Gastroesophageal sphincter (tissue), 4 donors: ENCODE measurements around the gene ARHGAP24. TPM values are rescaled to one million over a fixed set of nuclear protein-coding genes. Genes with fewer than 3 reads are reported as not detected.

Source experiments
- ATAC-seq: fragments of 150-250 bp; one replicate; pipeline ENCODE4 v1.9.1; 2016; ENCODE audit warnings: mild to moderate bottlenecking, moderate library complexity
- H3K27ac ChIP-seq, 4 donors: fragments of 200-600 bp; sonication (generic) in 3 of 4; 1 replicate in 3 of 4; 2 replicates in 1 of 4; pipeline ENCODE4 v1.5.1; 2016 to 2019
- H3K27me3 ChIP-seq: fragments of 200-600 bp; sonication (generic); one replicate; pipeline ENCODE4 v1.5.1; 2019
- H3K36me3 ChIP-seq, 2 donors: fragments of 200-600 bp; sonication (generic); one replicate each; pipeline ENCODE4 v1.5.1; 2019; ENCODE audit warnings: control low read depth in 1 of 2
- H3K4me1 ChIP-seq, 3 donors: fragments of 200-600 bp; sonication (generic); 1 replicate in 2 of 3; 2 replicates in 1 of 3; pipeline ENCODE4 v1.5.1; 2016 to 2019; ENCODE audit warnings: control low read depth in 2 of 3
- H3K4me3 ChIP-seq, 2 donors: fragments of 200-600 bp; sonication (generic); one replicate each; pipeline ENCODE4 v1.5.1; 2019; ENCODE audit warnings: mild to moderate bottlenecking in 1 of 2, moderate library complexity in 1 of 2
- H3K9me3 ChIP-seq, 3 donors: fragments of 200-600 bp; sonication (generic); one replicate each; pipeline ENCODE4 v1.5.1; 2017 to 2019; ENCODE audit warnings: control low read depth in 2 of 3
- CTCF ChIP-seq, 4 experiments: fragments of 200-600 bp in 2 of 4; fragments of 450-650 bp in 2 of 4; sonication (generic) in 1 of 4; IDR thresholded peaks; one replicate each; pipeline ENCODE4 v1.5.1; 2017 to 2019; ENCODE audit warnings: antibody characterized with exemption in 4 of 4, mild to moderate bottlenecking in 2 of 4, moderate library complexity in 2 of 4
- EP300 ChIP-seq: sonication (generic); formaldehyde crosslinking; IDR thresholded peaks from one replicate; pipeline ENCODE4 v1.6.1; 2017; ENCODE audit warnings: antibody characterized with exemption, mild to moderate bottlenecking
- POLR2A ChIP-seq, 2 donors: fragments of 450-650 bp; IDR thresholded peaks; one replicate each; pipeline ENCODE4 v1.6.1; 2017; ENCODE audit warnings: antibody characterized with exemption in 2 of 2, mild to moderate bottlenecking in 2 of 2, moderate library complexity in 1 of 2
- POLR2AphosphoS5 ChIP-seq: sonication (generic); formaldehyde crosslinking; IDR thresholded peaks from one replicate; pipeline ENCODE4 v1.6.1; 2017; ENCODE audit warnings: antibody characterized with exemption
- WGBS, 2 donors: methylation state at CpG; one replicate each; pipeline ENCODE4 v1.1.5; 2018; ENCODE audit warnings: low coverage in 1 of 2; 5-methylcytosine and 5-hydroxymethylcytosine counted together
- total RNA-seq, 4 donors: library from RNA; depleted of rRNA; stranded (reverse); fragments of >200 nt; gene quantifications; one replicate each; pipeline ENCODE4 v1.1.0, GENCODE V29; 2016

The ARHGAP24 gene
- total RNA-seq, 4 donors from 2014 or later, result 24.4 to 38.6 (median 34.3) TPM

GRCh38 chr4:85475631-85476233, 782 bp downstream of the ARHGAP24 start:
- H3K4me1 ChIP-seq, result peaks cover 0 to 22% (median 0%) of the 10 kb centered on the region in 3 donors
- peak overlapping the region; percentile 37 to 58 for H3K4me3 ChIP-seq
- peak overlapping the region in 3 of 4 donors; percentile 61 to 76 (median 69) for H3K27ac ChIP-seq
- no peak for ATAC-seq
- H3K27me3 ChIP-seq, result peaks cover 41% of the 10 kb centered on the region
- H3K9me3 ChIP-seq, result no peaks in the 10 kb centered on the region
- no peak for TF ChIP-seq POLR2AphosphoS5
- TF ChIP-seq CTCF (IDR thresholded peaks at IDR 0.05), result no peak
- no peak for TF ChIP-seq POLR2A (IDR thresholded peaks at IDR 0.05)
- no peak for TF ChIP-seq EP300
- H3K36me3 ChIP-seq, result no peaks in the 10 kb centered on the region
- WGBS, 2 donors, result 6 to 7% methylated on average over 11 to 16 of the region's 21 CpGs

GRCh38 chr4:85476381-85476780, 1.4 kb downstream of the ARHGAP24 start:
- no peak for ATAC-seq
- H3K4me3 ChIP-seq, result peak overlapping the region in 1 of 2 donors; percentile 7
- no peaks in the 10 kb centered on the region for H3K36me3 ChIP-seq
- TF ChIP-seq CTCF (IDR thresholded peaks at IDR 0.05), result no peak
- no peak for TF ChIP-seq POLR2A (IDR thresholded peaks at IDR 0.05)
- peaks cover 41% of the 10 kb centered on the region for H3K27me3 ChIP-seq
- WGBS, 2 donors, result 55 to 64% methylated on average over 4 of the region's 4 CpGs
- H3K4me1 ChIP-seq, result peaks cover 0 to 22% (median 0%) of the 10 kb centered on the region in 3 donors
- H3K27ac ChIP-seq, result no peak overlapping the region
- no peaks in the 10 kb centered on the region for H3K9me3 ChIP-seq

- H3K4me1 ChIP-seq, result peaks cover 0 to 22% (median 0%) of the 10 kb centered on the region in 3 donors
- no peak for TF ChIP-seq POLR2AphosphoS5
- no peak for TF ChIP-seq EP300
- no peak for TF ChIP-seq POLR2A (IDR thresholded peaks at IDR 0.05)
- no peak for TF ChIP-seq CTCF (IDR thresholded peaks at IDR 0.05)
- H3K27me3 ChIP-seq, result peaks cover 41% of the 10 kb centered on the region
- 73 to 80% methylated on average over 3 to 8 of the region's 9 CpGs for WGBS, 2 donors
- H3K9me3 ChIP-seq, result no peaks in the 10 kb centered on the region
- no peak overlapping the region for H3K27ac ChIP-seq
- no peak overlapping the region for H3K4me3 ChIP-seq
- ATAC-seq, result no peak
- H3K36me3 ChIP-seq, result no peaks in the 10 kb centered on the region
These were observed 2.6 kb downstream of the ARHGAP24 start for GRCh38 chr4:85477534-85477933.

GRCh38 chr4:85478576-85478975, 3.6 kb downstream of the ARHGAP24 start:
- H3K27ac ChIP-seq, result no peak overlapping the region
- H3K4me3 ChIP-seq, result no peak overlapping the region
- ATAC-seq, result no peak
- WGBS, 2 donors, result 59 to 74% methylated on average over 2 of the region's 2 CpGs
- H3K4me1 ChIP-seq, result peaks cover 0 to 22% (median 0%) of the 10 kb centered on the region in 3 donors
- no peaks in the 10 kb centered on the region for H3K36me3 ChIP-seq
- H3K27me3 ChIP-seq, result peaks cover 41% of the 10 kb centered on the region
- no peak for TF ChIP-seq POLR2AphosphoS5
- no peak for TF ChIP-seq EP300
- no peak for TF ChIP-seq POLR2A (IDR thresholded peaks at IDR 0.05)
- TF ChIP-seq CTCF (IDR thresholded peaks at IDR 0.05), result no peak
- H3K9me3 ChIP-seq, result no peaks in the 10 kb centered on the region

- no peak overlapping the region for H3K4me3 ChIP-seq
- TF ChIP-seq EP300, result no peak
- TF ChIP-seq POLR2A (IDR thresholded peaks at IDR 0.05), result no peak
- H3K4me1 ChIP-seq, result no peaks in the 10 kb centered on the region
- no peak overlapping the region for H3K27ac ChIP-seq
- H3K36me3 ChIP-seq, result no peaks in the 10 kb centered on the region
- WGBS, 2 donors, result 63 to 78% methylated on average over 2 to 5 of the region's 5 CpGs
- no peaks in the 10 kb centered on the region for H3K9me3 ChIP-seq
- peaks cover 17% of the 10 kb centered on the region for H3K27me3 ChIP-seq
- ATAC-seq, result no peak
These were observed 7.2 kb downstream of the ARHGAP24 start for GRCh38 chr4:85482010-85482738.
